Activated naive CD8-positive, alpha-beta T cell treated with anti-CD3 and anti-CD28 coated beads, Interleukin-2, amount 50 U/mL, for 24 hours (primary cell): Measurements from ENCODE around the gene SNX1.

Experiments used
- ATAC-seq: fragments of 150-1000 bp; cut with Tn5 transposase; one replicate; pipeline ENCODE4 v1.10.0; 2021
- DNase-seq: peaks from one replicate; pipeline ENCODE4 v3.0.0; 2021
- H3K27ac Mint-ChIP-seq: one replicate; pipeline ENCODE4 v1.8.0; 2021; ENCODE audit warnings: mild to moderate bottlenecking, mixed read lengths
- H3K27me3 Mint-ChIP-seq: one replicate; pipeline ENCODE4 v1.8.0; 2021; ENCODE audit warnings: mixed read lengths
- H3K36me3 Mint-ChIP-seq: one replicate; pipeline ENCODE4 v1.8.0; 2021; ENCODE audit warnings: low read depth, mixed read lengths
- H3K4me1 Mint-ChIP-seq: one replicate; pipeline ENCODE4 v1.8.0; 2021; ENCODE audit warnings: mixed read lengths
- H3K4me3 Mint-ChIP-seq: one replicate; pipeline ENCODE4 v1.8.0; 2021; ENCODE audit warnings: mild to moderate bottlenecking, moderate library complexity, mixed read lengths
- H3K9me3 Mint-ChIP-seq: one replicate; pipeline ENCODE4 v1.8.0; 2021; ENCODE audit warnings: mixed read lengths

The SNX1 gene

GRCh38 chr15:64166102-64166890 is 70.5 kb downstream of the SNX1 start:
- Mint-ChIP-seq H3K27me3 (no peaks in the 10 kb centered on the region), H3K9me3 (no peaks in the 10 kb centered on the region), H3K4me1 (peaks cover 38% of the 10 kb centered on the region), H3K4me3 (no peak overlapping the region), H3K36me3 (peaks cover 10% of the 10 kb centered on the region), H3K27ac (no peak overlapping the region)
- no peak for DNase-seq
- ATAC-seq = no peak

- Mint-ChIP-seq H3K4me1 (no peaks in the 10 kb centered on the region), H3K36me3 (peaks cover 9% of the 10 kb centered on the region), H3K9me3 (no peaks in the 10 kb centered on the region), H3K27ac (no peak overlapping the region), H3K4me3 (no peak overlapping the region), H3K27me3 (no peaks in the 10 kb centered on the region)
- ATAC-seq (no peak), DNase-seq (no peak)
Observed at GRCh38 chr15:64180235-64180824, 84.5 kb downstream of the SNX1 start.

GRCh38 chr15:64182859-64183370 is 87.1 kb downstream of the SNX1 start:
- H3K27ac Mint-ChIP-seq = no peak overlapping the region
- DNase-seq (no peak), ATAC-seq (no peak)
- H3K27me3 Mint-ChIP-seq = no peaks in the 10 kb centered on the region
- H3K4me1 Mint-ChIP-seq = peaks cover 4% of the 10 kb centered on the region
- peaks cover 2% of the 10 kb centered on the region for H3K36me3 Mint-ChIP-seq
- H3K4me3 Mint-ChIP-seq = no peak overlapping the region
- H3K9me3 Mint-ChIP-seq = no peaks in the 10 kb centered on the region

GRCh38 chr15:64185146-64185911 is 89.5 kb downstream of the SNX1 start:
- no peak overlapping the region for H3K4me3 Mint-ChIP-seq
- H3K27ac Mint-ChIP-seq = no peak overlapping the region
- no peak for DNase-seq
- no peak for ATAC-seq
- H3K9me3 Mint-ChIP-seq = no peaks in the 10 kb centered on the region
- H3K36me3 Mint-ChIP-seq = peaks cover 10% of the 10 kb centered on the region
- H3K27me3 Mint-ChIP-seq = no peaks in the 10 kb centered on the region
- peaks cover 16% of the 10 kb centered on the region for H3K4me1 Mint-ChIP-seq

GRCh38 chr15:64187396-64188191 is 91.8 kb downstream of the SNX1 start:
- ATAC-seq (no peak), DNase-seq (no peak)
- peaks cover 16% of the 10 kb centered on the region for H3K4me1 Mint-ChIP-seq
- peaks cover 10% of the 10 kb centered on the region for H3K36me3 Mint-ChIP-seq
- H3K9me3 Mint-ChIP-seq = no peaks in the 10 kb centered on the region
- no peak overlapping the region for H3K4me3 Mint-ChIP-seq
- peak overlapping the region; percentile 37 for H3K27ac Mint-ChIP-seq
- no peaks in the 10 kb centered on the region for H3K27me3 Mint-ChIP-seq
